Activated T-helper 1 cell treated with anti-CD3 and anti-CD28 coated beads, Interleukin-12 subunit alpha, Interleukin-12 subunit beta, Interleukin-2, Interleukin-4 antibody, amounts not matched to agents 30 ng/mL and 10 ng/mL and 1 ng/mL, durations not matched to agents 14 hours and 24 hours and 36 hours (primary cell): ENCODE measurements around the gene TMBIM4. TPM values are rescaled to one million over a fixed set of nuclear protein-coding genes. Genes with fewer than 3 reads are reported as not detected.

Experiments used
- DNase-seq: peaks from one replicate; pipeline ENCODE4 v3.0.0; 2021; ENCODE audit warnings: low spot score
- H3K27ac Mint-ChIP-seq: one replicate; pipeline ENCODE4 v1.8.0; 2021; ENCODE audit warnings: mild to moderate bottlenecking, mixed read lengths
- H3K27me3 Mint-ChIP-seq: one replicate; pipeline ENCODE4 v1.8.0; 2022; ENCODE audit warnings: mild to moderate bottlenecking, moderate library complexity, mixed read lengths; ENCODE audit not compliant: insufficient read depth
- H3K36me3 Mint-ChIP-seq: one replicate; pipeline ENCODE4 v1.8.0; 2021; ENCODE audit warnings: low read depth, mixed read lengths
- H3K4me1 Mint-ChIP-seq: one replicate; pipeline ENCODE4 v1.8.0; 2021; ENCODE audit warnings: low read depth, mixed read lengths
- H3K4me3 Mint-ChIP-seq: one replicate; pipeline ENCODE4 v1.8.0; 2021; ENCODE audit warnings: mild to moderate bottlenecking, moderate library complexity, mixed read lengths
- H3K9me3 Mint-ChIP-seq: one replicate; pipeline ENCODE4 v1.8.0; 2021; ENCODE audit warnings: mixed read lengths
- intact Hi-C: fragments of 100-400 bp; cut with micrococcal nuclease; formaldehyde crosslinking; loops from one replicate; pipeline ENCODE4 v1.15.1; 2024
- total RNA-seq: library from RNA; stranded (reverse); gene quantifications from 2 replicates; pipeline ENCODE4 v1.2.3, GENCODE V29; 2022

The TMBIM4 gene
- total RNA-seq, 1 donor from 2014 or later, result 61.9 TPM

DNA sequence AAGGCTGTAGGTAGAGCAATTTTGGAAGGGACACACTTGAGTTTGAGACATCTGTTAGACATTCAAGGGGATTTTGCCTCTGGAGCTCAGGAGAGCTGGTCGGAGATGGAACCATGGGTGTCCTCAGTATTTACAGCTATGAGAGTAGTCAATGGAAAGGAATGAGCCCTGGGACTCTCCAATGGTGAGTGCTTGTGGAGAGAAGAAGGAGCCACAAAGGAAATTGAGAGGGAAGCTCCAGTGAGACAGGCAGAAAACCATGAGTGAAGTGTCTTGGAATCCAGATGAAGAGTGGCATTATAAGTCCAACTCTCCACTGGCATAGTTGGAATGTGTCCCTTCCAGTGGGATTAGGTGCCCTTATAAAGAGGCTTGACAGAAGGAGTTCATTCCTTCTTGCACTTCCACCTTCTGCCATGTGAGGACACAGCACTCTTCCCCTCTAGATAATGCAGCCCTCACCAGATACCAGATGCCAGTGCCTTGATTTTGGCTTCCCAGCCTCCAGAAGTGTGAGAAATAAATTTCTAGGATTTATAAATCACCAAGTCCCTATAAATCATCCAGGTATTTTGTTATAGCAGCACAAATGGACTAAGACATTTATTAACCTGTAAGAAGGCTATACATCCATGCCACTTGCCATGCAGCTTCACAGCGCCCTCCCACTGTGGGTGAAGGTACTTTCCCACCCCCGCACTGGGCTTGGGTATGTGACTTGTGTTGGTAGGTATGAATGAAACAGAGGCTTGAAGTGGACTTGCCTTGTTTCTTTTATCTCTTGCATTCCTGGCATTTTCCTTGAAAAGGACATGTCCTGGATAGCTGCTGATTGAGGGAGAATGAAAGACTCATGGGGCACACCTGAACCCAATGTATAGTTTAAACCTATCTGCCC is 66.5 kb downstream of the TMBIM4 start:
- no peak for DNase-seq
- Mint-ChIP-seq H3K27ac (no peak overlapping the region), H3K4me1 (peaks cover 10% of the 10 kb centered on the region), H3K4me3 (no peak overlapping the region), H3K27me3 (peaks cover 18% of the 10 kb centered on the region), H3K9me3 (no peaks in the 10 kb centered on the region), H3K36me3 (no peaks in the 10 kb centered on the region)
- intact Hi-C loops, result no loop called here

DNA sequence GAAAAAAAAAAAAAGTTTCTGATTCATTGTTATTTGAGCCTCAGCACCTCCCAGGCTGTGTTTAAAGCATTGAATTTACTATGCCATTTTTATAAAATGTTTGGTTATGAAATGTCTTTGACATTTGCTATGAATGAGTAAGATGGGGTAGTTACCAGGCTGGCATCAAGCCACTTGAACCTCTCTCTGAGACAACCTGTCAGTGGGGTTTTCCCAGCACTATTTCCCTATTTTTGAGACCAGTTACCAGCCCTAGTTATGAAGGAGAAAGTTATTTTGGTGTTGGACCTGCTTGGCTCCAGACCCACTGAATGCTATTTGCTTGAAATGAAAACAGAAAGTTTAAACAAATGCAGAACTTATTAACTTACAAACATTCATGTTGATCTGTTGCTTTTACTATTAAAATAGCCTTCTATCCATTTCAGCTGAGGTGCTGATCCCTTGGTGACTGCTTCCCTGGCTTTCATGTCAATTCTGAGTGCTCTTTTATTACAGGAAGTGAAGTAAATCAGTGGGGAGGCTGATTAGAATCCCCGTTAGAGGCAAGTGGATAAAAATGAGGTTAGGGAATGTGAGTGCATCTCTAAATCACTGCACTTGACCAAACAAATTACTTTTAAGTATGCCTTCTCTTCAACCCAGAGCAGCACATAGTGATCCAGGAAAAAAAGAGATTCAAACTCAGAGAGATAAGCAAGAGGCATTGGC is 77.1 kb downstream of the TMBIM4 start:
- Mint-ChIP-seq H3K27ac (no peak overlapping the region), H3K9me3 (no peaks in the 10 kb centered on the region), H3K4me1 (no peaks in the 10 kb centered on the region), H3K36me3 (no peaks in the 10 kb centered on the region), H3K27me3 (peaks cover 15% of the 10 kb centered on the region), H3K4me3 (no peak overlapping the region)
- intact Hi-C loops, result no loop called here
- DNase-seq, result no peak

DNA sequence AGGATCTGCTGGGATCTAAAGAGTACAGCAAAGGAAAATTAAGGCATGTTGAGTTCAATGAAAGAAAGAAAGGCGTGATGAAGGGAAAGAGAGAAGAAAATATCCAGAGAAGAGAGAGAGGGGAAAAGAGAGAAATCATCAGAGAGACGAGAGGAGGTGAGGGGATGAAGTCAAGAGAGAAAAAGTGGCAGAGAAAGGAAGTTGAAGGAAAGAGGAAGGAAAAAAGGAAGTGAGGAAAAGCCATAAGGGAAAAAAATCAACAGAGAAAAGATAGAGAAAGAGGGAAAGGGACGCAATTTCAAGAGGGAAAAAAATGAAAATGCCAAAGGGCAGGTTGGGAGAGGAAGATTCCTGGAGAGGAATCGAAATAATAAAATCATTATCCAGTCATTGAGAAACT is 79.6 kb downstream of the TMBIM4 start:
- intact Hi-C loops, result no loop called here
- H3K9me3 Mint-ChIP-seq, result no peaks in the 10 kb centered on the region
- no peak for DNase-seq
- H3K27ac Mint-ChIP-seq, result peak overlapping the region; percentile 9
- H3K36me3 Mint-ChIP-seq, result no peaks in the 10 kb centered on the region
- no peaks in the 10 kb centered on the region for H3K4me1 Mint-ChIP-seq
- peaks cover 22% of the 10 kb centered on the region for H3K27me3 Mint-ChIP-seq
- H3K4me3 Mint-ChIP-seq, result no peak overlapping the region

DNA sequence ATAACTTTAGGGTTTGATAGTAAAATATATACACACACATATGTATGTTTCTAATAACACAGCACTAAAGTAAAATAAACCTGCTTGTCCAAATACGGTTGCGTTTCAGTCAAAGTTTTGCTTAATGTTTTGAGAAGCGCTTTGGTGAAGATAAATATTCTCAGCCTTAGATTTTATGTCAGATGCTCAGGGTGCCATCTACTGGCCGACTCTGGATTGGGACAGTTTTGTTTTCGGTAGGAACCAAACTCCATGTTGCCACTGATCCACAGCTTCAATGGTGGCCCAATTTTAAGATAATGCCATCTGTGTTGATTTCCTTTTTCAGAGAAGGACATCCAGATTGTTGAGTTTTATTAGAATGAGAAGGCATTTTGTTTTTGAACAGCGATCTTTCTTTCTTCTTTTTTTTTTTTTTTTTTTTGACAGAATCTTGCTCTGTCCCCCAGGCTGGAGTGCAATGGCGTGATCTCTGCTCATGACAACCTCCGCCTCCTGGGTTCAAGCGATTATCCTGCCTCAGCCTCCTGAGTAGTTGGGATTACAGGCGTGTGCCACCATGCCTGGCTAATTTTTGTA is 82.3 kb downstream of the TMBIM4 start:
- Mint-ChIP-seq H3K27me3 (peaks cover 25% of the 10 kb centered on the region), H3K36me3 (no peaks in the 10 kb centered on the region), H3K9me3 (no peaks in the 10 kb centered on the region), H3K4me1 (no peaks in the 10 kb centered on the region), H3K27ac (no peak overlapping the region), H3K4me3 (no peak overlapping the region)
- DNase-seq, result peak; percentile 22
- intact Hi-C loops, result loop anchor here (1.0 to 5.0 kb wide), 4 partner anchors 485 to 1196 kb away; no protein-coding TSS in a partner anchor

DNA sequence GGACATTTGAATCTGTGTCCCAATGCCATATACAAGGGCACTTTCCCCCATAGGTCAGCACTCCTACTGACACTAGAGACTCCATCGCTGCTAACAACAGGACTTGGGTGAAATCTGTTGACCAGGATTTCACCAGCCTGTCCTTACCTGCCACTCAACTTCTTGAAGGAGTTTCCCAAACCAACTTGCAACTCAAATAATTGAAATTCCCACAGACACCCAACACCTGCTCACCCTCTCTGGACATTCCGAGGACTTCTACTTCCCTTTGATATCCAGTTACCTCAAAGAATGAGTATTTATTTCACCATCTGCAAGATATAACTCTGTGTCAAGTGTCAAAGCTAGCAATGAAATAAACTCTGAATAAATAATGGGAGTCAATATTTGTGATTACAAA is 83.8 kb downstream of the TMBIM4 start:
- peaks cover 24% of the 10 kb centered on the region for H3K27me3 Mint-ChIP-seq
- intact Hi-C loops, result loop anchor here (5.0 kb wide), 1 partner anchor 774 kb away; no protein-coding TSS in a partner anchor
- no peaks in the 10 kb centered on the region for H3K9me3 Mint-ChIP-seq
- no peak for DNase-seq
- H3K4me1 Mint-ChIP-seq, result no peaks in the 10 kb centered on the region
- no peak overlapping the region for H3K4me3 Mint-ChIP-seq
- no peak overlapping the region for H3K27ac Mint-ChIP-seq
- H3K36me3 Mint-ChIP-seq, result no peaks in the 10 kb centered on the region

Other genes starting within 250 kb of the TMBIM4 start
- gene LLPH, start 39.2 kb downstream of the TMBIM4 start, total RNA-seq, result 31.3 and 33.6 TPM in 2 replicates
- gene IRAK3, start 19.2 kb upstream of the TMBIM4 start, total RNA-seq, result 3.2 TPM in 2 replicates
- gene HELB, start 132.5 kb upstream of the TMBIM4 start, total RNA-seq, result 20.5 and 21.5 TPM in 2 replicates